IMR-90 (cell line): ENCODE measurements around the gene ANKRD33B. TPM values are rescaled to one million over a fixed set of nuclear protein-coding genes. Genes with fewer than 3 reads are reported as not detected.

ENCODE experiments used
- ATAC-seq: fragments of 200-7000 bp; cut with Tn5 transposase; 2 replicates; pipeline ENCODE4 v1.9.1; 2020; ENCODE audit warnings: low read depth, mild to moderate bottlenecking, moderate library complexity
- BruUV-seq: library from RNA; stranded (reverse); fragments of 400-500 nt; replicated peaks from 2 replicates; lab custom pipeline; 2021; lab: Mats Ljungman, UMichigan
- CTCF ChIA-PET: fragments of 300-600 bp; formaldehyde crosslinking; extraction: SDS; loops from one replicate; lab custom pipeline; 2021; ENCODE audit warnings: antibody characterized with exemption; lab: Yijun Ruan, JAX
- POLR2A ChIA-PET: fragments of 300-600 bp; sonication (Branson Sonifier 250); formaldehyde crosslinking; loops from one replicate; lab custom pipeline; 2022; ENCODE audit warnings: antibody characterized with exemption; ENCODE audit not compliant: unreplicated experiment; lab: Charles Lee
- DNase-seq: peaks from one replicate; pipeline ENCODE4 v3.0.0; 2013
- H2AFZ ChIP-seq: replicated peaks from 2 replicates; pipeline ENCODE3; 2013; ENCODE audit warnings: low read length, mild to moderate bottlenecking; ENCODE audit not compliant: poor library complexity
- H2AK5ac ChIP-seq: 2 replicates; pipeline ENCODE4 v1.6.1; 2013; ENCODE audit warnings: low read depth, low read length, inconsistent platforms
- H2AK9ac ChIP-seq: replicated peaks from 2 replicates; pipeline ENCODE3; 2013; ENCODE audit warnings: mild to moderate bottlenecking, low read depth, low read length, moderate library complexity; ENCODE audit not compliant: poor library complexity
- H2BK120ac ChIP-seq: 2 replicates; pipeline ENCODE4 v1.6.1; 2013; ENCODE audit warnings: low read depth, low read length, inconsistent platforms
- H2BK15ac ChIP-seq: 3 replicates; pipeline ENCODE4 v1.6.1; 2013; ENCODE audit warnings: low read depth, low read length, inconsistent platforms
- H2BK20ac ChIP-seq: 2 replicates; pipeline ENCODE4 v1.6.1; 2013; ENCODE audit warnings: low read depth, mild to moderate bottlenecking, inconsistent platforms, low read length, moderate library complexity
- H2BK5ac ChIP-seq: 2 replicates; pipeline ENCODE4 v1.6.1; 2013; ENCODE audit warnings: mild to moderate bottlenecking, low read depth, low read length, inconsistent platforms; ENCODE audit not compliant: poor library complexity, severe bottlenecking
- H3K14ac ChIP-seq: replicated peaks from 2 replicates; pipeline ENCODE4 v1.6.1; 2013; ENCODE audit warnings: low read depth, low read length, inconsistent platforms
- H3K18ac ChIP-seq: 2 replicates; pipeline ENCODE4 v1.6.1; 2013; ENCODE audit warnings: low read depth, low read length, control low read depth
- H3K23ac ChIP-seq: 2 replicates; pipeline ENCODE4 v1.6.1; 2013; ENCODE audit warnings: low read depth, low read length, inconsistent platforms
- H3K27ac ChIP-seq: 2 replicates; pipeline ENCODE4 v1.5.1; 2013; ENCODE audit warnings: mild to moderate bottlenecking, control low read depth, low read length; ENCODE audit not compliant: insufficient read depth
- H3K27me3 ChIP-seq: 2 replicates; pipeline ENCODE4 v1.6.1; 2013; ENCODE audit warnings: low read length; ENCODE audit not compliant: control insufficient read depth, insufficient read depth
- H3K36me3 ChIP-seq: 2 replicates; pipeline ENCODE4 v1.6.1; 2013; ENCODE audit warnings: low read length, mixed read lengths; ENCODE audit not compliant: control insufficient read depth, insufficient read depth
- H3K4ac ChIP-seq: 2 replicates; pipeline ENCODE4 v1.6.1; 2013; ENCODE audit warnings: low read depth, low read length, inconsistent platforms
- H3K4me1 ChIP-seq: 2 replicates; pipeline ENCODE4 v1.6.1; 2013; ENCODE audit warnings: low read length, mixed read lengths; ENCODE audit not compliant: control insufficient read depth, insufficient read depth
- H3K4me2 ChIP-seq: 2 replicates; pipeline ENCODE4 v1.6.1; 2013; ENCODE audit warnings: low read depth, mild to moderate bottlenecking, control low read depth, low read length, moderate library complexity
- H3K4me3 ChIP-seq: 2 replicates; pipeline ENCODE4 v1.5.1; 2013; ENCODE audit warnings: low read depth, mild to moderate bottlenecking, control low read depth, low read length, moderate library complexity; ENCODE audit not compliant: insufficient read depth
- H3K56ac ChIP-seq: 2 replicates; pipeline ENCODE4 v1.6.1; 2013; ENCODE audit warnings: low read length, inconsistent platforms; ENCODE audit not compliant: insufficient read depth; ENCODE audit errors: extremely low read depth
- H3K79me1 ChIP-seq, 2 experiments: 2 replicates each; pipeline ENCODE4 v1.6.1; 2013; ENCODE audit warnings: low read length in 2 of 2, inconsistent platforms in 1 of 2, low read depth in 1 of 2
- H3K9ac ChIP-seq: 2 replicates; pipeline ENCODE4 v1.6.1; 2013; ENCODE audit warnings: low read depth, low read length, control low read depth
- H3K9me1 ChIP-seq: 2 replicates; pipeline ENCODE4 v1.6.1; 2013; ENCODE audit warnings: low read length, inconsistent platforms; ENCODE audit not compliant: insufficient read depth
- H3K9me3 ChIP-seq: 2 replicates; pipeline ENCODE4 v1.6.1; 2013; ENCODE audit warnings: low read length; ENCODE audit not compliant: control insufficient read depth, insufficient read depth
- H4K20me1 ChIP-seq: 2 replicates; pipeline ENCODE4 v1.6.1; 2013; ENCODE audit warnings: low read length, inconsistent platforms; ENCODE audit not compliant: insufficient read depth
- H4K5ac ChIP-seq: 2 replicates; pipeline ENCODE4 v1.6.1; 2013; ENCODE audit warnings: mild to moderate bottlenecking, low read depth, low read length, control low read depth
- H4K8ac ChIP-seq, 2 experiments: 2 replicates each; pipeline ENCODE4 v1.6.1; 2013; ENCODE audit warnings: low read depth in 2 of 2, low read length in 2 of 2, control low read depth in 1 of 2, inconsistent platforms in 1 of 2
- H4K91ac ChIP-seq: 2 replicates; pipeline ENCODE4 v1.6.1; 2013; ENCODE audit warnings: low read depth, low read length, inconsistent platforms; ENCODE audit not compliant: insufficient read depth
- BHLHE40 ChIP-seq: fragments of 150-350 bp; IDR thresholded peaks from 2 replicates; pipeline ENCODE4 v1.6.1; 2016; ENCODE audit warnings: mild to moderate bottlenecking, low read depth, low read length
- CEBPB ChIP-seq: IDR thresholded peaks from 2 replicates; pipeline ENCODE4 v1.6.1; 2012; ENCODE audit warnings: low read depth, low read length, improper control_type of control experiment
- CHD1 ChIP-seq: IDR thresholded peaks from 2 replicates; pipeline ENCODE4 v1.6.1; 2012; ENCODE audit warnings: low read depth, low read length, improper control_type of control experiment
- CTCF ChIP-seq: conservative IDR thresholded peaks from 2 replicates; pipeline ENCODE4 v1.5.1; 2012; ENCODE audit warnings: mild to moderate bottlenecking, low read depth, low read length, improper control_type of control experiment
- ELK1 ChIP-seq: fragments of 150-350 bp; IDR thresholded peaks from 2 replicates; pipeline ENCODE4 v1.6.1; 2016; ENCODE audit warnings: low read depth, mild to moderate bottlenecking, low read length, moderate library complexity, borderline replicate concordance
- FOS ChIP-seq: fragments of 150-350 bp; IDR thresholded peaks from 2 replicates; pipeline ENCODE4 v1.6.1; 2016; ENCODE audit warnings: low read depth, low read length
- MAFK ChIP-seq: IDR thresholded peaks from 2 replicates; pipeline ENCODE4 v1.6.1; 2012; ENCODE audit warnings: low read depth, low read length, improper control_type of control experiment
- MAZ ChIP-seq: IDR thresholded peaks from 2 replicates; pipeline ENCODE4 v1.6.1; 2012; ENCODE audit warnings: low read depth, mild to moderate bottlenecking, low read length, improper control_type of control experiment, moderate library complexity, borderline replicate concordance
- MXI1 ChIP-seq: IDR thresholded peaks from 2 replicates; pipeline ENCODE4 v1.6.1; 2012; ENCODE audit warnings: low read depth, mild to moderate bottlenecking, low read length, moderate library complexity, borderline replicate concordance
- NFE2L2 ChIP-seq: fragments of 150-350 bp; IDR thresholded peaks from 2 replicates; pipeline ENCODE4 v1.6.1; 2016; ENCODE audit warnings: low read depth, mild to moderate bottlenecking, low read length
- POLR2A ChIP-seq: IDR thresholded peaks from 2 replicates; pipeline ENCODE4 v1.6.1; 2012; ENCODE audit warnings: mild to moderate bottlenecking, low read depth, low read length
- RAD21 ChIP-seq: IDR thresholded peaks from 2 replicates; pipeline ENCODE4 v1.6.1; 2012; ENCODE audit warnings: low read length, improper control_type of control experiment
- RCOR1 ChIP-seq: IDR thresholded peaks from 2 replicates; pipeline ENCODE4 v1.6.1; 2012; ENCODE audit warnings: mild to moderate bottlenecking, low read length, improper control_type of control experiment; ENCODE audit not compliant: insufficient replicate concordance
- RFX5 ChIP-seq: IDR thresholded peaks from 2 replicates; pipeline ENCODE4 v1.8.0; 2012; ENCODE audit warnings: low read depth, mild to moderate bottlenecking, low read length, moderate library complexity
- SMC3 ChIP-seq: fragments of 150-350 bp; IDR thresholded peaks from 2 replicates; pipeline ENCODE4 v1.6.1; 2016; ENCODE audit warnings: low read depth, mild to moderate bottlenecking, antibody characterized with exemption, low read length, moderate library complexity
- USF2 ChIP-seq: fragments of 150-350 bp; IDR thresholded peaks from 2 replicates; pipeline ENCODE4 v1.6.1; 2017; ENCODE audit warnings: mild to moderate bottlenecking, antibody characterized with exemption, low read length, low read depth
- WGBS, 2 experiments: methylation state at CpG; one replicate each; pipeline versions ENCODE4 v1.1.5 to v1.1.7; 2013; ENCODE audit warnings: missing lambda C conversion rate in 2 of 2; ENCODE audit not compliant: insufficient read length in 1 of 2; ENCODE audit errors: extremely low coverage in 2 of 2; 5-methylcytosine and 5-hydroxymethylcytosine counted together
- dilution Hi-C: fragments of 300-500 bp; cut with HindIII; formaldehyde crosslinking; loops from one replicate; pipeline ENCODE4 v1.14.3; 2018; ENCODE audit warnings: low sequenced_read_pairs; ENCODE audit not compliant: unreplicated experiment
- in situ Hi-C: fragments of 300-500 bp; cut with MboI; formaldehyde crosslinking; loops from 3 replicates; pipeline ENCODE4 v1.14.3; 2019; ENCODE audit warnings: low sequenced_read_pairs, inconsistent platforms, mixed read lengths
- intact Hi-C: fragments of 100-400 bp; cut with micrococcal nuclease; formaldehyde crosslinking; loops from 2 replicates; pipeline ENCODE4 v1.10.0; 2022
- polyA plus RNA-seq, 3 experiments: library from polyadenylated mRNA; depleted of rRNA; stranded (reverse); fragments of >200 nt; gene quantifications; 2 replicates each; pipeline ENCODE4 v1.2.3, GENCODE V29; 2012; ENCODE audit warnings: low replicate concordance in 1 of 3
- total RNA-seq: library from RNA; depleted of rRNA; stranded (reverse); fragments of >200 nt; gene quantifications from 2 replicates; pipeline ENCODE4 v1.2.3, GENCODE V29; 2012

ANKRD33B gene
- total and polyA plus RNA-seq, 2 of the 4 experiments (the other 2 are of a cell fraction), result 2.5 to 3.3 TPM

GRCh38 chr5:10540036-10540544, 23.8 kb upstream of the ANKRD33B start:
- no peak overlapping the region for H3K23ac ChIP-seq
- H3K4me2 ChIP-seq, result no peak overlapping the region
- intact Hi-C loops, result no loop called here
- no peaks in the 10 kb centered on the region for H3K79me1 ChIP-seq
- no peaks in the 10 kb centered on the region for H4K20me1 ChIP-seq
- dilution Hi-C loops, result no loop called here
- WGBS, 2 experiments, result 80% methylated on average over 1 of the region's 11 CpGs; no CpG with 5 or more reads in 1 of the 2 experiments
- peak overlapping the region; percentile 83; the same call in 1 of the 2 replicates for H2AK5ac ChIP-seq
- H3K56ac ChIP-seq, result no peak overlapping the region
- DNase-seq (no peak), ATAC-seq (no peak)
- peaks cover 13% of the 10 kb centered on the region for H3K4me1 ChIP-seq
- H2BK15ac ChIP-seq, result peak overlapping the region; percentile 6; the same call in 1 of the 3 replicates
- BruUV-seq, result no TSS peak
- H3K14ac ChIP-seq, result no peak overlapping the region
- CTCF ChIA-PET, result interaction anchor here (0.6 kb wide), 1 partner anchor 63 kb away, joined by 7 read pairs; no protein-coding TSS in a partner anchor
- H3K4me3 ChIP-seq, result no peak overlapping the region
- H2BK20ac ChIP-seq, result peak overlapping the region; percentile 64; the same call in 1 of the 2 replicates
- TF ChIP-seq SMC3, result no peak
- no peak for TF ChIP-seq RAD21
- TF ChIP-seq POLR2A, result no peak
- TF ChIP-seq RCOR1, result no peak
- TF ChIP-seq USF2, result no peak
- TF ChIP-seq RFX5, result no peak
- no peak for TF ChIP-seq CTCF
- TF ChIP-seq CEBPB, result no peak
- no peak for TF ChIP-seq NFE2L2
- TF ChIP-seq ELK1, result no peak
- no peak for TF ChIP-seq MAFK
- TF ChIP-seq MAZ, result no peak
- TF ChIP-seq MXI1, result no peak
- TF ChIP-seq CHD1, result no peak
- no peak for TF ChIP-seq FOS
- TF ChIP-seq BHLHE40, result no peak
- H3K18ac ChIP-seq, result no peak overlapping the region
- H4K91ac ChIP-seq, result no peak overlapping the region
- peaks cover 4% of the 10 kb centered on the region; the same call in 1 of the 2 replicates for H3K9me1 ChIP-seq
- in situ Hi-C loops, result no loop called here
- H3K4ac ChIP-seq, result peak overlapping the region; percentile 62; the same call in 1 of the 2 replicates
- H3K27me3 ChIP-seq, result no peaks in the 10 kb centered on the region
- H4K5ac ChIP-seq, result no peak overlapping the region
- H3K36me3 ChIP-seq, result no peaks in the 10 kb centered on the region
- H3K9me3 ChIP-seq, result no peaks in the 10 kb centered on the region
- H2BK120ac ChIP-seq, result peak overlapping the region; percentile 44
- POLR2A ChIA-PET, result no interaction called here
- H2AK9ac ChIP-seq, result peak overlapping the region; percentile 80
- peak overlapping the region in 1 of 2 experiments; percentile 17; a peak in 1 of 4 replicates for H4K8ac ChIP-seq
- H3K9ac ChIP-seq, result no peak overlapping the region
- H3K27ac ChIP-seq, result no peak overlapping the region
- no peak overlapping the region for H2AFZ ChIP-seq
- H2BK5ac ChIP-seq, result no peak overlapping the region
